ENCODE results near the gene RAB37. TPM values are rescaled to one million over a fixed set of nuclear protein-coding genes. Genes with fewer than 3 reads are reported as not detected.

The RAB37 gene
- total and polyA plus RNA-seq, 2 of the 13 experiments (the other 11 are each of a cell fraction or from before 2014, with no cell fraction given) = 0.91 to 3.7 TPM

DNA sequence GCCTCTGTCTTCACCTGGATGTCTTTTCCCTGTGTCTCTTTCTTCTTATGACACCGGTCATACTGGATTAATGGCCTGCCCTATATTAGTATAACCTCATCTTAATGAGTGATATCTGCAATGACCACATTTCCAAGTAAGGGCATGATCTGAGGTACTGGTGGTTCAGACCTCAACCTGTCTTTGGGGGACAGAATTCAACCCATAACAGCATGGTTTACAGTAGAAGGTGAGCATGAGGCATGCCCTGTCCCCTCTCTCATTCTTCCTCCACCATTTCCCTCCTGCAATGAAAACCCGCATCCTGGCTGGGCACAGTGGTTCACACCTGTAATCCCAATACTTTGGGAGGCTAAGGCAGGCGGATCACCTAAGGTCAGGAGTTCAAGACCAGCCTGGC lies 2.8 kb upstream of the RAB37 start:
- no peak for DNase-seq (ENCODE audit: low spot score)
- in situ Hi-C loops (cut with HindIII; ENCODE audit: extremely low pct_ligation_motif_present, low pct_unique_long_range_greater_than_20kb) = no loop called here
- no peak for ATAC-seq
- Histone ChIP-seq H3K4me1 (ENCODE audit: insufficient read depth, low read length) (peaks cover 35% of the 10 kb centered on the region), H3K79me2 (ENCODE audit: insufficient read depth, low read length) (no peaks in the 10 kb centered on the region), H3K4me2 (ENCODE audit: low read depth, low read length) (no peak overlapping the region), H3K27ac (ENCODE audit: extremely low read length, insufficient read depth, low read length) (no peak overlapping the region), H3K36me3 (replicated peaks in 1 of 2; ENCODE audit: control insufficient read depth in 1 of 2, insufficient read depth in 2 of 2, low read length in 2 of 2) (no peaks in the 10 kb centered on the region), H3K27me3 (ENCODE audit: control insufficient read depth in 1 of 2, insufficient read depth in 2 of 2, low read length in 2 of 2) (peaks cover 5 to 42% of the 10 kb centered on the region in 2 experiments; a peak in 4 of 5 replicates), H3K9me3 (ENCODE audit: low read length) (no peaks in the 10 kb centered on the region), H4K20me1 (ENCODE audit: insufficient read depth, low read length) (no peaks in the 10 kb centered on the region), H3K4me3 (replicated peaks in 1 of 3; ENCODE audit: insufficient read depth in 1 of 3, low read depth in 2 of 3, low read length in 3 of 3) (no peak overlapping the region), H2AFZ (ENCODE audit: low read length) (no peak overlapping the region), H3K9ac (ENCODE audit: insufficient read depth, low read depth, low read length) (no peak overlapping the region)
- WGBS (ENCODE audit: low lambda C conversion rate) = 34% methylated on average over 3 of the region's 3 CpGs
- intact Hi-C loops (cut with micrococcal nuclease; ENCODE audit: unreplicated experiment) = no loop called here
- CTCF ChIA-PET (ENCODE audit: low intra/inter-chr PET ratio, low total read pairs) = no interaction called here
- POLR2A ChIA-PET = interaction anchor here (5.6 kb wide), 1 partner anchor 18 kb away, joined by 221 read pairs; no protein-coding TSS in a partner anchor
- no peak for FAIRE-seq
- TF ChIP-seq REXO4 (CRISPR knock-in tag; IDR thresholded peaks at IDR 0.05; ENCODE audit: borderline replicate concordance) = no peak
- no TSS peak for BruUV-seq (replicated peaks)

DNA sequence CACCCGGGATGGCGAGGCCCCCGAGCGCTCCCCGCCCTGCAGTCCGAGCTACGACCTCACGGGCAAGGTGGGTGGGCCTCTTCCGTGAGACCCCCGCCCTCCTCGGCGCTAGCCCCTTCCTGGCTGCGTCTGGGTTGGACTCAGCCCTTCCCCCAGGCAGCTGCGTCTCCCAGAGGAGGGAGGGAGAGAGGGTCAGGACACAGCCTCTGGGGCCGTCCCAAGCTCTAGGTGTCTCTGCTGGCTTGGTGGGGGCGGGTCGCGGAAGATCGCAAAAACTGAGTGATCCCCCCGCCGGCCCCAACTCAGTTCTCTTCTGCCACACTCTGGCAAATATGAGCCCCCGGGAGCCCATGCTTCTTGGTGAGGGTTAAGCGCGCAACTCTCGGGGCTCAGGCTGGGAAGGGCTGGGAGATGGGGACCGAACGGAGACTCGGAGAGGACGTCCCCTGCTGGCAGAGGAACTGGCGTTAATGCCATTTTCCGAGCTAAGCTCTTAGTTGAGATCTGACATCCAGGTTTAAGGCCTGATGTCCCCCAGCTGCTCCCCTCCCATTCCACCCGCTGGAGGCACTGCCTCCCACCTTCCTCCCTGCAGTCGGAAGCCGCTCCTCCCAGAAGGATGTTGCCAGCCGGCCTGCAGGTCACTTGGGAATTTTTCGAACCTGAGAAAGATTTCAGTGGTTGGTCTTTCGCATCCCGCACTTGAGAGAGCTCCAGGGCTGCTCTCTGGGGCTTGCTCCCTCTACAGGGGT lies 419 bp downstream of the RAB37 start:
- intact Hi-C loops (cut with micrococcal nuclease; ENCODE audit: unreplicated experiment) (no loop called here), in situ Hi-C loops (cut with HindIII; ENCODE audit: extremely low pct_ligation_motif_present, low pct_unique_long_range_greater_than_20kb) (loop anchor here (5.0 kb wide), 1 partner anchor 80 kb away; no protein-coding TSS in a partner anchor)
- under 1% methylated on average over 26 of the region's 38 CpGs for WGBS (ENCODE audit: low lambda C conversion rate)
- ATAC-seq (peak; percentile 45), DNase-seq (ENCODE audit: low spot score) (peak; percentile 55), FAIRE-seq (no peak)
- Histone ChIP-seq H3K79me2 (ENCODE audit: insufficient read depth, low read length) (no peaks in the 10 kb centered on the region), H3K27ac (ENCODE audit: extremely low read length, insufficient read depth, low read length) (peak overlapping the region; percentile 69), H3K27me3 (ENCODE audit: control insufficient read depth in 1 of 2, insufficient read depth in 2 of 2, low read length in 2 of 2) (peaks cover 6 to 39% of the 10 kb centered on the region in 2 experiments; a peak in 4 of 5 replicates), H4K20me1 (ENCODE audit: insufficient read depth, low read length) (no peaks in the 10 kb centered on the region), H2AFZ (ENCODE audit: low read length) (no peak overlapping the region), H3K9ac (ENCODE audit: insufficient read depth, low read depth, low read length) (peak overlapping the region; percentile 59), H3K4me1 (ENCODE audit: insufficient read depth, low read length) (peaks cover 67% of the 10 kb centered on the region), H3K36me3 (replicated peaks in 1 of 2; ENCODE audit: control insufficient read depth in 1 of 2, insufficient read depth in 2 of 2, low read length in 2 of 2) (no peaks in the 10 kb centered on the region), H3K9me3 (ENCODE audit: low read length) (no peaks in the 10 kb centered on the region), H3K4me2 (ENCODE audit: low read depth, low read length) (peak overlapping the region; percentile 92), H3K4me3 (replicated peaks in 1 of 3; ENCODE audit: insufficient read depth in 1 of 3, low read depth in 2 of 3, low read length in 3 of 3) (peak overlapping the region; percentile 39 to 78 (median 67))
- BruUV-seq (replicated peaks) = TSS peak; percentile 68
- POLR2A ChIA-PET = interaction anchor here (0.7 to 5.6 kb wide), 17 partner anchors 9 to 534 kb away, joined by 3 to 221 read pairs (median 6); partner anchors contain the start of genes FDXR, HID1, MRPL58 and NAT9
- CTCF ChIA-PET (ENCODE audit: low intra/inter-chr PET ratio, low total read pairs) = interaction anchor here (1.4 to 2.8 kb wide), 2 partner anchors 8 to 81 kb away, joined by 5 to 22 read pairs; no protein-coding TSS in a partner anchor
- TF ChIP-seq SMAD9 (CRISPR knock-in tag; IDR thresholded peaks at IDR 0.05) (peak; percentile 43; the same call in 1 of the 2 replicates), ZFP90 (CRISPR knock-in tag; IDR thresholded peaks at IDR 0.05; ENCODE audit: borderline replicate concordance) (peak; percentile 47; the same call in 1 of the 2 replicates), MZF1 (CRISPR knock-in tag; IDR thresholded peaks at IDR 0.05; ENCODE audit: borderline replicate concordance) (0 out of 2 replicates have a peak, but pooled peaks have one; percentile 25), ATF7-NPFF (CRISPR knock-in tag; IDR thresholded peaks at IDR 0.05; ENCODE audit: low read depth) (0 out of 2 replicates have a peak, but pooled peaks have one; percentile 31)
- TF ChIP-seq, protein P1, sequence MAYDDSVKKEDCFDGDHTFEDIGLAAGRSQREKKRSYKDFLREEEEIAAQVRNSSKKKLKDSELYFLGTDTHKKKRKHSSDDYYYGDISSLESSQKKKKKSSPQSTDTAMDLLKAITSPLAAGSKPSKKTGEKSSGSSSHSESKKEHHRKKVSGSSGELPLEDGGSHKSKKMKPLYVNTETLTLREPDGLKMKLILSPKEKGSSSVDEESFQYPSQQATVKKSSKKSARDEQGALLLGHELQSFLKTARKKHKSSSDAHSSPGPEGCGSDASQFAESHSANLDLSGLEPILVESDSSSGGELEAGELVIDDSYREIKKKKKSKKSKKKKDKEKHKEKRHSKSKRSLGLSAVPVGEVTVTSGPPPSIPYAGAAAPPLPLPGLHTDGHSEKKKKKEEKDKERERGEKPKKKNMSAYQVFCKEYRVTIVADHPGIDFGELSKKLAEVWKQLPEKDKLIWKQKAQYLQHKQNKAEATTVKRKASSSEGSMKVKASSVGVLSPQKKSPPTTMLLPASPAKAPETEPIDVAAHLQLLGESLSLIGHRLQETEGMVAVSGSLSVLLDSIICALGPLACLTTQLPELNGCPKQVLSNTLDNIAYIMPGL (CRISPR knock-in tag; IDR thresholded peaks at IDR 0.05; ENCODE audit: borderline replicate concordance in 1 of 2, low read depth in 1 of 2) = peak; percentile 3 to 43; a peak in 2 of 4 replicates

All from HepG2 (cell line).